ENCODE data around the gene AFF2. TPM values are rescaled to one million over a fixed set of nuclear protein-coding genes. Genes with fewer than 3 reads are reported as not detected.

The AFF2 gene
- polyA plus RNA-seq, 1 experiment: not detected

GRCh38 chrX:148923631-148924030 lies 423.2 kb downstream of the AFF2 start:
- POLR2A ChIA-PET: no interaction called here
- CTCF ChIA-PET: no interaction called here
- TF ChIP-seq CTCF (IDR thresholded peaks at IDR 0.05; ENCODE audit: insufficient read depth, low read depth, low read length): no peak

DNA sequence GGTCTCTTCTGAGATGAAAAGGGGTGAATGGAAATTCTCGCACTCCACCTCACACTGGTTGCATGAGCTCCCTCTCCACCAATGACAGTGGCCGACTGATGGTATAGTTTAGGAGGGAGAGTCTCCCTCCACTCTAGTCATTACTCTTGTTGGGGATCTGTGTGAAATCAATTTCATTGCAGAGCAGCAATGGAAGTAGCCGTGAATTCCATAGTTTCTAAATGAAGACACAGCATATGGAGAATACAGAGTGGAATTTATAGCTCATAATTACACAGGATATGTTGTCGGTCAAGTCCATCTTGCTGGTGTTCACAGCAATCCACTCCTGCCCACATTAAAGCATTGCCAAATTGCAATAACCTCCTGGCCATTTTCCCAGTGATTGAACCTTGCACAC lies 426.0 kb downstream of the AFF2 start:
- Histone ChIP-seq H3K27me3 (ENCODE audit: control insufficient read depth, insufficient read depth, low read length) (no peaks in the 10 kb centered on the region), H3K36me3 (ENCODE audit: control insufficient read depth, insufficient read depth, low read length) (no peaks in the 10 kb centered on the region), H3K4me3 (ENCODE audit: low read depth, low read length) (no peak overlapping the region)
- POLR2A ChIA-PET: no interaction called here
- CTCF ChIA-PET: no interaction called here
- DNase-seq (ENCODE audit: low read depth): no peak
- no peak for TF ChIP-seq CTCF (IDR thresholded peaks at IDR 0.05; ENCODE audit: insufficient read depth, low read depth, low read length)

More at GRCh38 chrX:148923631-148924030, 423.2 kb downstream of the AFF2 start:
- Histone ChIP-seq H3K4me3 (ENCODE audit: low read depth, low read length) (no peak overlapping the region), H3K27me3 (ENCODE audit: control insufficient read depth, insufficient read depth, low read length) (no peaks in the 10 kb centered on the region), H3K36me3 (ENCODE audit: control insufficient read depth, insufficient read depth, low read length) (no peaks in the 10 kb centered on the region)
- no peak for DNase-seq (ENCODE audit: low read depth)

DNA sequence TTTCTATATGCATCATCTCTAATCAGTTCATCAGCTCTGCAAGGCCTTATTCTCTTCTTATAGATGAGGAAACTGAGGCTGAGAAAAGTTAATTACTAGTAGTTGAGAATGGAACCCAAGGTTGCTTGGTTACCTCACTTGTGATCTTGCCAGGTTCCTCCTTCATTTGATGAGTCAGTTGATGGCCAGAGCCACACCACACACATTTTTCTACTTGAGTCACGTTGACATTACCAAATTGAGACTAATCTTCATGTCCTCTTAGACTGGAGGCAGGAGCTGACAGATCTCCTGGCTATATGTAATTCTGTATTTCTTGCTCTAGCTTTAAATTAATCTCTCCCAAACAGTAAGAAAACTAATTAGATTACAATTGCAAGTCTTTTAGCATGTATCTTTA lies 428.4 kb downstream of the AFF2 start:
- H3K4me3 ChIP-seq (ENCODE audit: low read depth, low read length): no peak overlapping the region
- no peak for TF ChIP-seq CTCF (IDR thresholded peaks at IDR 0.05; ENCODE audit: insufficient read depth, low read depth, low read length)
- POLR2A ChIA-PET: no interaction called here
- H3K27me3 ChIP-seq (ENCODE audit: control insufficient read depth, insufficient read depth, low read length): no peaks in the 10 kb centered on the region
- H3K36me3 ChIP-seq (ENCODE audit: control insufficient read depth, insufficient read depth, low read length): no peaks in the 10 kb centered on the region
- CTCF ChIA-PET: no interaction called here
- no peak for DNase-seq (ENCODE audit: low read depth)

DNA sequence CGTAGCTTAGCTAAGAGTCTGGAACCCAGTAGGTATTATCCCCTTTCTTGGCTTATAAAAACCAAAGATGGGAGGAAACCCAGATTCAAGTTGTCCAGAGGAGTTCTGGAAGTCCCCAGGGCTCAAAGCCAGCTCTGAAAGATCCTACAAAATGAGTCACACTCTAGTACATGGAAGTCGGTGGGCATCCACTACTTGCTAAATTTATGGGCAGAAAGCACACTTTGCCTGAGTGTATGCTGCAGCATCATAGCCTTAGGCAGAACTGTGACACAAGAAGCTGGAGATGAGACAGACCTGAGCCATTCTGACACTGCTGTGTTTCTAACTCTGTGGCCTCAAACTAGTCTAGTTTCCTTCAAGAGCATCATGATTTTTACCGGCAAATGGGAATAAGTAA lies 429.3 kb downstream of the AFF2 start:
- Histone ChIP-seq H3K36me3 (ENCODE audit: control insufficient read depth, insufficient read depth, low read length) (no peaks in the 10 kb centered on the region), H3K4me3 (ENCODE audit: low read depth, low read length) (no peak overlapping the region), H3K27me3 (ENCODE audit: control insufficient read depth, insufficient read depth, low read length) (no peaks in the 10 kb centered on the region)
- ChIA-PET POLR2A (no interaction called here), CTCF (no interaction called here)
- no peak for DNase-seq (ENCODE audit: low read depth)
- no peak for TF ChIP-seq CTCF (IDR thresholded peaks at IDR 0.05; ENCODE audit: insufficient read depth, low read depth, low read length)

DNA sequence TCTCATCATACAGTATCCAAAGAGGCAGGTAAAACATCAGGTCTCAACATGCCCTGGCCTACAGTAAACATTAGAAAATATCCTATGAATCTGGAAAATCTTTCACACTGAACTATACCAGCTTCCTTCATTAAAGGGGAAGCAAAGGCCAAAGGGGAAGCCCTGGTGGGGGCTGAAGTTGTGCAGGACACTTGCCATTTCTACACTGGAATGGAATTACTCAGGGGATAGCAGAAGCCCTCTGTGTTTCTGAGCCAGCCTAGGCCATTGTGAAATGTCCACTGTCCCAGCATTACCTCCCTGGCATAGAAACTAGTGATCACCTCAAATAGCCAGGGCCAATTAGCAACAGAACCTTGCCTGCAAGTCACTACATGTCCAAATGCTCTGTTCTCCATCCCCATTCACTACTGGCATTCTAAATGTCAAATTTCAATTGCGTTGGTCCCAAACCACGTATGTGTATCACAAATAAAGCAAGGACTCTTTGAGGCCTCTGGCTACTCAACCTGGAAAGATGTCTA lies 429.9 kb downstream of the AFF2 start:
- Histone ChIP-seq H3K27me3 (ENCODE audit: control insufficient read depth, insufficient read depth, low read length) (no peaks in the 10 kb centered on the region), H3K4me3 (ENCODE audit: low read depth, low read length) (no peak overlapping the region), H3K36me3 (ENCODE audit: control insufficient read depth, insufficient read depth, low read length) (no peaks in the 10 kb centered on the region)
- ChIA-PET POLR2A (no interaction called here), CTCF (no interaction called here)
- DNase-seq (ENCODE audit: low read depth): no peak
- no peak for TF ChIP-seq CTCF (IDR thresholded peaks at IDR 0.05; ENCODE audit: insufficient read depth, low read depth, low read length)
